ENCODE measurements around the gene EXT2. TPM values are rescaled to one million over a fixed set of nuclear protein-coding genes. Genes with fewer than 3 reads are reported as not detected.

Gene EXT2
- total RNA-seq, 1 donor from 2014 or later = 67.7 TPM

- Histone ChIP-seq H3K27ac (ENCODE audit: low read depth, low read length) (no peak overlapping the region), H2AFZ (ENCODE audit: low read depth, low read length) (no peak overlapping the region), H3K9me3 (ENCODE audit: insufficient read depth, low read depth, low read length) (no peaks in the 10 kb centered on the region), H3K79me2 (ENCODE audit: insufficient read depth, low read length) (no peaks in the 10 kb centered on the region), H3K9ac (ENCODE audit: low read length) (no peak overlapping the region), H3K4me3 (ENCODE audit: insufficient read depth, low read depth, low read length) (no peak overlapping the region), H3K27me3 (ENCODE audit: insufficient read depth, low read length) (no peaks in the 10 kb centered on the region), H3K4me2 (ENCODE audit: low read length) (no peak overlapping the region), H3K36me3 (ENCODE audit: insufficient read depth, low read length) (no peaks in the 10 kb centered on the region), H4K20me1 (ENCODE audit: insufficient read depth, low read length) (no peaks in the 10 kb centered on the region), H3K4me1 (ENCODE audit: insufficient read depth, low read length) (peaks cover 22% of the 10 kb centered on the region)
- H3K36me3 Mint-ChIP-seq (ENCODE audit: low read depth, unreplicated experiment) = no peaks in the 10 kb centered on the region
- DNase-seq (ENCODE audit: low read depth) = no peak
- H3K4me3 Mint-ChIP-seq (ENCODE audit: unreplicated experiment) = no peak overlapping the region
- TF ChIP-seq CTCF (IDR thresholded peaks at IDR 0.05; ENCODE audit: insufficient read depth, low read depth, low read length) = no peak
- H3K27me3 Mint-ChIP-seq (ENCODE audit: low read depth, unreplicated experiment) = peaks cover 33% of the 10 kb centered on the region
- H3K9me3 Mint-ChIP-seq (ENCODE audit: unreplicated experiment) = peaks cover 6% of the 10 kb centered on the region
- peak overlapping the region; percentile 53 for H3K27ac Mint-ChIP-seq (ENCODE audit: unreplicated experiment)
- H3K4me1 Mint-ChIP-seq (ENCODE audit: low read depth, unreplicated experiment) = peaks cover 5% of the 10 kb centered on the region
- FAIRE-seq = no peak
These were observed 170.7 kb downstream of the EXT2 start for GRCh38 chr11:44266056-44266780.

- H3K4me3 Mint-ChIP-seq (ENCODE audit: unreplicated experiment) = no peak overlapping the region
- TF ChIP-seq EZH2 (IDR thresholded peaks at IDR 0.05; ENCODE audit: insufficient read depth, low read length) = no peak
- no peak for TF ChIP-seq CTCF (IDR thresholded peaks at IDR 0.05; ENCODE audit: insufficient read depth, low read depth, low read length)
- peaks cover 22% of the 10 kb centered on the region for H3K4me1 ChIP-seq (ENCODE audit: insufficient read depth, low read length)
- H3K4me2 ChIP-seq (ENCODE audit: low read length) = no peak overlapping the region
- FAIRE-seq = no peak
- no peaks in the 10 kb centered on the region for H3K79me2 ChIP-seq (ENCODE audit: insufficient read depth, low read length)
- H3K9me3 Mint-ChIP-seq (ENCODE audit: unreplicated experiment) = peaks cover 8% of the 10 kb centered on the region
- no peaks in the 10 kb centered on the region for H3K36me3 Mint-ChIP-seq (ENCODE audit: low read depth, unreplicated experiment)
- no peaks in the 10 kb centered on the region for H4K20me1 ChIP-seq (ENCODE audit: insufficient read depth, low read length)
- no peaks in the 10 kb centered on the region for H3K27me3 ChIP-seq (ENCODE audit: insufficient read depth, low read length)
- no peak overlapping the region for H2AFZ ChIP-seq (ENCODE audit: low read depth, low read length)
- no peaks in the 10 kb centered on the region for H3K36me3 ChIP-seq (ENCODE audit: insufficient read depth, low read length)
- H3K27me3 Mint-ChIP-seq (ENCODE audit: low read depth, unreplicated experiment) = peaks cover 28% of the 10 kb centered on the region
- no peak overlapping the region for H3K9ac ChIP-seq (ENCODE audit: low read length)
- H3K9me3 ChIP-seq (ENCODE audit: insufficient read depth, low read depth, low read length) = no peaks in the 10 kb centered on the region
- no peak for DNase-seq (ENCODE audit: low read depth)
- no peak overlapping the region for H3K4me3 ChIP-seq (ENCODE audit: insufficient read depth, low read depth, low read length)
- no peak overlapping the region for H3K27ac Mint-ChIP-seq (ENCODE audit: unreplicated experiment)
- H3K27ac ChIP-seq (ENCODE audit: low read depth, low read length) = no peak overlapping the region
- H3K4me1 Mint-ChIP-seq (ENCODE audit: low read depth, unreplicated experiment) = peaks cover 5% of the 10 kb centered on the region
These were observed 171.7 kb downstream of the EXT2 start for GRCh38 chr11:44267006-44267749.

Measured in astrocyte (in vitro differentiated cells and primary cell).